Urinary bladder (tissue), 4 donors: Measurements from ENCODE around the gene MAP4K2. TPM values are rescaled to one million over a fixed set of nuclear protein-coding genes. Genes with fewer than 3 reads are reported as not detected.
"Not testable (repeated sequence)": the region's sequence is repeated elsewhere in the genome, so short reads cannot be mapped to it uniquely, and the experiment has no call there.

Experiments
- DNase-seq: peaks from one replicate; pipeline ENCODE4 v3.0.0-alpha.2; 2015; ENCODE audit errors: extremely low spot score
- H3K27ac ChIP-seq: one replicate; pipeline ENCODE4 v1.5.1; 2013; ENCODE audit warnings: low read depth, mild to moderate bottlenecking, moderate library complexity
- H3K36me3 ChIP-seq: one replicate; pipeline ENCODE4 v1.6.1; 2013; ENCODE audit warnings: mild to moderate bottlenecking, moderate library complexity; ENCODE audit not compliant: insufficient read depth
- H3K4me1 ChIP-seq: one replicate; pipeline ENCODE4 v1.6.1; 2013; ENCODE audit warnings: mild to moderate bottlenecking, moderate library complexity; ENCODE audit not compliant: insufficient read depth
- H3K4me3 ChIP-seq: one replicate; pipeline ENCODE4 v1.5.1; 2013; ENCODE audit warnings: low read depth, low read length
- whole genome bisulfite sequencing: extraction: QIAGEN DNeasy Blood & Tissue Kit; methylation state at CpG from one replicate; pipeline ENCODE4 v1.1.7; 2013; 5-methylcytosine and 5-hydroxymethylcytosine counted together
- polyA plus RNA-seq: library from polyadenylated mRNA; stranded (reverse); fragments of 200-250 nt; gene quantifications from one replicate; pipeline ENCODE4 v1.2.3, GENCODE V29; 2013
- total RNA-seq: library from RNA; depleted of rRNA; stranded (reverse); fragments of >200 nt; gene quantifications from one replicate; pipeline ENCODE4 v1.2.3, GENCODE V29; 2014
- donor health status: healthy with polysubstance abuse.
- donor health status: healthy.

MAP4K2 gene
- total RNA-seq (11.7 TPM), polyA plus RNA-seq (13.9 TPM)

DNA sequence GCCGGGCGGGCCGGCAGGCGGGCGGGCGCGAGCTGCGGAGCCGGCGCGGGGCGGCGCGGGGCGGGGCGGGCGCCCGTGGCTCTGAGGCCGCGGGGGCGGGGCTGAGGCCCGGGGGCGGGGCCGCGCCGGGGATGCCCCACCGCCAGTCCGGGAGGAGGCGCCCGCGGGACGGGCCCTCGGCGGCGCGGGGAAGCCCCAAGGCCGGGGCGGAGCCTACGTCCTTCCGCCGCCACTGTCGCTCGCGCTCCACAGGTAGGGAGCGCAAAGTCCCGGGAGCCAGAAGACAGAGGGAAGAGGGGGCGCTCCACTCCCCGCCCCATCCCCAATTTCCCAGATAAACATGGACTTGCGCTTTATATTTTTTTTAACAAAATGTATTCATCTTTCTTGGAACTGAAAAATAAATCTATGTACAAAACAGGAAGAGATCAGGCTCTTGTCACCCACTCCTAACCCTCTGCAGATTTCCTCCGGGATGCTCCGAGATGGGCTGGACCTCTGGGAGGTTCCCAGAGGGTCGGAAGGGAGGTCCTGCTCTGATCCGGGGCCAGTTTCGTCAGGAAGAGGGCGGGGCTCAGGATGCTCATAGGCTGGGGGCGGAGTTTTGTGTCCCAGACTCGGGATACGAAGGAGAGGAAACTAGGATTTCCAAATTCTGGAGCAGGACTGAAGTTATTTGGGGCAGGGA is at the start of gene MAP4K2:
Gene MAP4K2, minus strand, starts transcription at position 57 of the 688 bp plus-strand sequence. CDS start 65 bp downstream, outside the sequence.
- H3K4me3 ChIP-seq: peak within 1 kb of the TSS; percentile 60
- WGBS: 1% methylated on average over 58 of the region's 58 CpGs
- H3K4me1 ChIP-seq: no peaks in the 10 kb centered on the region
- H3K27ac ChIP-seq: peak within 1 kb of the TSS; percentile 46
- H3K36me3 ChIP-seq: no peaks in the 10 kb centered on the region
- DNase-seq: peak; percentile 72

DNA sequence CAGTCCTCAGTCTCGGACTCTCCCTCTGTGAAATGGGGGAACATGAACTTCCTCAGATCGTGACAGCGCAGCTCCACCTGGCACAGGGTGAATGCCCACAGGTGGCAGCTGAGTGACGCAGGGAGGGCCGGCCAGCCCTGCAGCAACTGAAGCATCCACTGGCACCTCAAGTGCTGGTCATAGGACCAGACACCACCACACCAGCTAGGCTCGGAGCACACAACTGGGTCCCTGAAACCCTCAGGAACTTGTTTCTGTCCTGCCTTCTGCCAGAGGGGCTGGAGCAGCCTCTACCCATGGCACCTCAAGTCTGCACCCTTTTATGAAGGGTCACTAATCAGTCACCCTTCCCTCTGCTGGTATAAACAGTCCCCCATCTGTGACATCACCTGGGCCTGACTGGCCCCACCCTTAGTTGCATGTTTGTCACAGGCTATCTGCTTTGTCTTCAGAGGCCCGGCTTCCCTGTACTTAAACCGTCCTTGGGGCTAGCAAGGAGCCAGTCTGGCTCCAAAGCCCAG is 48.9 kb upstream of the MAP4K2 start:
- H3K4me3 ChIP-seq: no peak overlapping the region
- H3K4me1 ChIP-seq: no peaks in the 10 kb centered on the region
- 84% methylated on average over 8 of the region's 8 CpGs for WGBS
- no peak for DNase-seq
- H3K27ac ChIP-seq: no peak overlapping the region
- H3K36me3 ChIP-seq: no peaks in the 10 kb centered on the region

DNA sequence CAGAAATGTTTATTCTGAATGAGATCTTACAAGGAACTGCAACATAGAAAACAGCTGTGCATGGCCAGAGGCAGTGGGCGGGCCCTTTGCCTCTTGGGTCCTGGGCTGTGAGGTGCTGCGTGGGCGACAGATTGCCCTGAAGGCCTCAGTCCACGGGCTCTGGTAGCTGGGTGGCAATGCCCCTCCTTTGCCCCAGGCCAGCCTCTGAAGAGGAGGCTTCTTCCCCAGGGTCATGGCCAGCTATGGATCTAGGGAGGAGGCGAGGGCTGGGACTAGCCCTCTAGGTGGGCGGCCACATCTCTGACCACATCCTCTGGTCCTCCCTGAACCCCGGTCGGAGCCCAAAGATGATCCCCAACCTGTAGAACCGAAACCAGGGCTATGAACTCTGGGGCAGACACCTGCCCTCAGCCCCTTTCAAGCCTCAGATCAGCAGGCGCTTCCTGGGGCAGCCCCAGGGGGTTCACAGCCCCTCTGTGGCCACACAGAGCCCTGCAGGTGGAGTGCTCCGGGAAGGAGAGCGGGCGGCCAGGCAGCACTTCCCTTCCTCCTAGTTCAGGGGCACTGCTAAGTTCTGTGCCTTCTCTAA is 48.1 kb upstream of the MAP4K2 start:
- 51% methylated on average over 13 of the region's 13 CpGs for WGBS
- H3K36me3 ChIP-seq: no peaks in the 10 kb centered on the region
- no peak for DNase-seq
- no peak overlapping the region for H3K4me3 ChIP-seq
- no peaks in the 10 kb centered on the region for H3K4me1 ChIP-seq
- H3K27ac ChIP-seq: peak overlapping the region; percentile 58

DNA sequence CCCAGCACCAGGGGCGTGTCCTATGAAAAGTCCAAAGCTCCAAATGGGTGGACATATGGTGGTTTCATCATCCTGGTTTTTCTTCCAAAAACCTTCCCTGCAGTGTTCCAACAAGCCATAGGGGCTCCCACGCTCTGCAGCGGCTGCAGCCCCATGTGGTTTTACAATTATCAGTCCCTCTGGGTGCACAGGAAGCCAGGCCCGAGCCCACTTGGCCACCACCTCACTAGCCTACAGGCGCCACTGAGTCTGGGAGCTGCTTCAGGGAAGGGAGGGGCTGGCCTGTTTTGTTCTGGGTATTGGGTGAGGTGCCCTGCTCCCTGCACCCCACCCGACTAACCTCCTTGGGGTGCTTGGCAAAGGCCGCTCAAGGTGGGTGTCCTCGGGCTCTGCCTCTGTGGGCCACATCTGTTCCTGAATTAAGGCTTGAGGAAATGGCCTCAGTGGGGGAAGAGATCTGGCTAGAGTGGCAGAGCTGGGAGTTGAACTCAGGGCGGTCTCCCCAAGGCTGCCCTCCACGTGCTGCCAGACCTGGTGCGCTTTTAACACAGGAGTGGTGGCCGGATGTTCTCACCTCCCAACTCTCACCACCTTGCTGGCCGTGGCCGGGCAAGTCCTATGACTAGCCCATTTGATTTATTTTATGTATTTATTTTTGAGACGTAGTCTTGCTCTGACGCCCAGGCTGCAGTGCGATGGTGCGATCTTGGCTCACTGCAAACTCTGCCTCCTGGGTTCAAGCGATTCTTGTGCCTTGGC is 46.8 kb upstream of the MAP4K2 start:
- no peak overlapping the region for H3K27ac ChIP-seq
- H3K4me1 ChIP-seq: no peaks in the 10 kb centered on the region
- H3K4me3 ChIP-seq: no peak overlapping the region
- no peaks in the 10 kb centered on the region for H3K36me3 ChIP-seq
- WGBS: 71% methylated on average over 19 of the region's 19 CpGs
- DNase-seq: no peak

DNA sequence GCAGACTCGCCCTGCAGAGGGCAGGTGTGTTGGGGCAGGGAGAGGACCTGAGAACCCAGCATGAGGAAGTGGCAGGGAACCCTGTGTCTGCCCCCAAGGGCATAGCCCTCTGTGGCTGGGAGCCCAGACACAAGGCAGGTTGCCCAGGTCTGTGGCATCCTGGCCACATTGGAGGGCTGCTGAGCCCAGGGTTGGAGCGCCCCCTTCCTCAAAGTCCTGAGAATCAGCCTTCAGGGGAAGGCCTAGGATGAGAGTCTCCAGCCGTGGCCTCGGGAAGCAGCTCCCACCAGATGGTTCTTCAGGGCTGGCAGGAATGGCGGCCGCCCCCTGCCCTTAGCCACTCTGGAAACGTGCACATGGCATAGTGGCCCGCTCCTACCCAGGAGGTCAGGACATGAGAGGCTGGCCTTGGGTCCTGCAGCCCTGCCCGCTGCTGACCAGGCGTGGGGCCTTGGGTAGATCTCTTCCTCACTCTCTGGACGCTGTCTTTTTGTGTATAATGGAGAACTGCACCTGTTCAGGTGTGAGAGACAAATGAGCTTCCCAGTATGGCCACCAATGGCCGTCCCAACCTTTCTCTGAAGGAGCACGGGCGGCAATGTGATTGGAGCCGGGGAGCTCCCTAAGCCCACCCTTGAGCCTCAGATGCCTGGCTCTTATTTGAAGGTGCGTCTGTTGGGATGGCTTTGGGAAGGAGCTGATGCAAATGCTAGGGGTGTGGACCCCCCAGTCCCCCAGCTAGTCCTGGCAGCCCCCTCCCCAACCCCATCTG is 46.0 kb upstream of the MAP4K2 start:
- WGBS: 81% methylated on average over 16 of the region's 16 CpGs
- no peaks in the 10 kb centered on the region for H3K4me1 ChIP-seq
- DNase-seq: no peak
- no peak overlapping the region for H3K4me3 ChIP-seq
- no peaks in the 10 kb centered on the region for H3K36me3 ChIP-seq
- no peak overlapping the region for H3K27ac ChIP-seq

DNA sequence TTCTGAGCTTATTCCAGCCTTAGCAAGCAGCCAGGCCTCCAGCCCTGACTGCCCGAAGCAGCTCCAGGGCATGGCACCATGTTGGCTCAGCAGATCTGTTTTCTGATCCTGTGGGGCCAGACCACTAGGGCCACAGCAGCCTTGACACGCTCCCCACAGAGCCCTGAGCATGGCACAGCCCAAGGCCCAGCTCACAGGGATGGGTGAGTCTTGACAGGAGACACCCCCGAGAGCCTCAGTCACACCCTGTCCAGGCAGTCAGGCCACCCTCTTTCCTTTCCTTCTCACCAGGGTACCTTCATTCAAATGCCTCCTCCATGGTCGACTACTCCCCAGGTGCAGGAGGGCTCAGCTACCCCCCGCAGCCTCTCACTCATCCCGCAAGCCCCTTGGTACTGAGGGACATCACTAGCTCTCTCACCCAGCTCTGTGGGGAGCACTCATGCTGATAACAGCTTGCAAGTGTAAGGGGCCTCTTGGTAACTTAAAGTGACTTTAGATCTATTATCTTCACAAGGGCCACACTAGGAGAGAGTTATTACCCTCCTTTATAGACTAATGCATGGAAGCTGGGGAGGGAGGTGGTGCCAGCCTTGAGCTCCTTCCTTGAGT is 45.3 kb upstream of the MAP4K2 start:
- Histone ChIP-seq H3K36me3 (no peaks in the 10 kb centered on the region), H3K27ac (no peak overlapping the region), H3K4me1 (no peaks in the 10 kb centered on the region), H3K4me3 (no peak overlapping the region)
- WGBS: 77% methylated on average over 6 of the region's 6 CpGs
- no peak for DNase-seq

DNA sequence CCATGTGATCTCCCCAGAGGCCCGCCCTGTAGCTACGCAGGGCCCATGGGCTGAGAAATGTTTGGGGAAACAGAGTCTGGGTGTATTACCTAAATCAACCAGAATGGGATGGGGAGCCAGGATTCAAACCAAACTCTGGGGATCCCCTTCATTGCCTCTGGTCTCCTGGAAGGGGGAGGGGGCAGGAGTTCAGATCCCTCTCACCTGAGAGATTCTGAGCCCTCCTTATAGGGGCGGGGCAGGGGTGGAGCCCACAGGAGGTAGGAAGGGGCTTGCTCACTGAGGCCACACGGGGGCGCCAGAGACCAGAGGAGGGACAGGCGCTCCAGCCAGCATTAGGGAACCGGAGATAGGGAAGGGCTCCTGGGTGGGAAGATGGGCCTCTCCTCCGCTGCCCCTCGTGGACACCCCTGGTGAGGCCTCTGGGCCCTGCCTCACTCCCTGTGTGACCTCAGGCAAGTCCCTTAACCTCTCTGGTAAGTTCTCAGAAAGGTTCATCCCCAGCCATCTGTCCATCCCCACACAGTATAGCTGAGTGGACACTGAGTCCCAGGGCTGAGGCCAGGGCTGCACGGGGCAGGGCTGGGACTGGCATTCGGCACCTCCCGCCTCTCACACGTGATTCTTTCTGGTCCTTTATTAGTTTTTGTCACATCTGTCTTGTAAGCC is 44.1 kb upstream of the MAP4K2 start:
- no peaks in the 10 kb centered on the region for H3K4me1 ChIP-seq
- WGBS: 26% methylated on average over 13 of the region's 13 CpGs
- H3K27ac ChIP-seq: no peak overlapping the region
- H3K36me3 ChIP-seq: no peaks in the 10 kb centered on the region
- peak; percentile 79 for DNase-seq
- no peak overlapping the region for H3K4me3 ChIP-seq

DNA sequence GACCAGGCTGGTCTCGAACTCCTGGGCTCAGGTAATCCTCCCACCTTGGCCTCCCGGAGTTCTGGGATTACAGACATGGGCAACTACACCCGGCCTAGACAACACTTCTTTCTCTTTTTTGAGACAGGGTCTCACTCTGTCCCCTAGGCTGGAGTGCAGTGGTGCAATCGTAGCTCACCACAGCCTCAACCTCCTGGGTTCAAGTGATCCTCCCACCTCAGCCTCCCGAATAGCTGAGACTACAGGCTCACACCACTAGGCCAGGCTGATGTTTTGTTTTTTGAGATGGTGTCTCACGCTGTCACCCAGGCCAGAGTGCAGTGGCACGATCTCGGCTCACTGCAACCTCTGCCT is 42.7 kb upstream of the MAP4K2 start:
- WGBS: 91% methylated on average over 8 of the region's 8 CpGs
- not testable (repeated sequence) for H3K4me3 ChIP-seq, H3K36me3 ChIP-seq, H3K27ac ChIP-seq, H3K4me1 ChIP-seq, DNase-seq

DNA sequence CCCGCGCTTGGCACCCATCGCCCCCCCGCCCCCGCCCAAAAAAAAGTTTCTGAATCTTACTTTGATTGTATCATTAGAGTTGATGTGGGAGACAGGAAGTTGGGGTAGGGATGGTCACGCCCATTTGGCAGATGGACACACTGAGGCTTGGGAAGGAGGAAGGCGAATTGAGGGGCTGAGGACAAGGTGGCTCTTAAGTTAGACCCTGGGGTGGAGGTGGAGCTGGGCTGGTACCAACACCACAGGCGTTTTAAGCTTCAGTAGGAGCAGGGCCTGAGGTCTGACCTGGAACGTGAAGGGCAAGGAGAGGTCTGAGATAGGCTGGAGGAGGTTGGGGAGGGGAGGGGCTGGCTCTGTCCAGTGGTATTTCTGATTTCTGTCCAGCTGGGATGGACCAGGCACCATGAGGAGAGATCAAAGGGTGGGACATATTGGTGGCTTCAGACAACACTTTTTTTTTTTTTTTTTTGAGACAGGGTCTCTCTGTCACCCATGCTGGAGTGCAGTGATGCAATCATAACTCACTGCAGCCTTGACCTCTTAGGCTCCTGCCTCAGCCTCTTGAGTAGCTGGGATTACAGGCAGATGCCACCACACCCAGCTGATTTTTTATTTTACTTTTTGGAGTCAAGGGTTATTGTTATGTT is 42.2 kb upstream of the MAP4K2 start:
- WGBS: 24% methylated on average over 9 of the region's 9 CpGs
- no peak for DNase-seq
- no peaks in the 10 kb centered on the region for H3K4me1 ChIP-seq
- peak overlapping the region; percentile 35 for H3K4me3 ChIP-seq
- H3K27ac ChIP-seq: no peak overlapping the region
- H3K36me3 ChIP-seq: no peaks in the 10 kb centered on the region

DNA sequence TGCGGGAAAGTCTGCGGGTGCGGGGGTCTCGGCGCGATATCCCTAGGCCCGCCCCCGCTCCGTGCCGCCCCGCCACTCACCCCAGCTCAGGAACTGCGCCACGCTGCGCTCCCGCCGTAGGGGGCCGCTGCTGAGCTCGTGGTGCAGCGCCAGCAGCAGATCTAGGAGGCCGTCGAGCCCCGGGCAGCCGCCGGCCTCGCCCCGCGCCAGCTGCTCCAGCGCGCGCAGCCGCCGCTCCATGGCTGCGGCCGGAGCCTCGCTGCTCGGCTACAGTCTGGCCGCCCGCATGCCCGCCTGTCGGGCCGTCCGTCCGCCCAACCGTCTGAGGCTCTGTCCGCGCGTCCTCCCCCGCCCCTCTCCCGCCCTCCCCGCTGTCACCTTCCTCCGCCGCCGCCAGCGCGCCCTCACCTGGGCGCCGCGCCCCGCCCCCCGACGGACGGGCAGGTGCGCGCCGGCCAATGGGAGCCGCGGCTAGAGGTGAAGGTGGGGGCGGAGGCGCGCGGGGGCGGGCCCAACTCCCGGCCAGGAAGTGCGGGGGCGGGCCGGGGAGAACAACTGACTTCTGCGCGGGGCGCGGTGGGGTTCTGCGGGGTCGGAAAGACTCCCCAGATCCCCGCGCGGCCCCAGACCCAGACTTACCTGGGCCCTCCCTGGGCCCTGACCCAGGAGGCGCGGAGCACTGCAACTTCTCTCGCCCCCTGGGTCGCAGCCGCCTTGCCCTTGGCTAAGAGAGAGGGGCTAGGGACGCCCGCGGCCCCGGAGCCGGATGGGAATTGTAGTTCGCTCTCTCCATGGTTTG is 41.5 kb upstream of the MAP4K2 start, which contains the start of gene CDC42BPG:
Gene CDC42BPG, minus strand, starts transcription at position 324 of the 799 bp plus-strand sequence. Its CDS starts 84 bp downstream, at position 240.
- Histone ChIP-seq H3K27ac (peak within 1 kb of the TSS; percentile 70), H3K36me3 (no peaks in the 10 kb centered on the region), H3K4me3 (peak within 1 kb of the TSS; percentile 35), H3K4me1 (no peaks in the 10 kb centered on the region)
- WGBS: 2% methylated on average over 96 of the region's 96 CpGs
- DNase-seq: no peak

DNA sequence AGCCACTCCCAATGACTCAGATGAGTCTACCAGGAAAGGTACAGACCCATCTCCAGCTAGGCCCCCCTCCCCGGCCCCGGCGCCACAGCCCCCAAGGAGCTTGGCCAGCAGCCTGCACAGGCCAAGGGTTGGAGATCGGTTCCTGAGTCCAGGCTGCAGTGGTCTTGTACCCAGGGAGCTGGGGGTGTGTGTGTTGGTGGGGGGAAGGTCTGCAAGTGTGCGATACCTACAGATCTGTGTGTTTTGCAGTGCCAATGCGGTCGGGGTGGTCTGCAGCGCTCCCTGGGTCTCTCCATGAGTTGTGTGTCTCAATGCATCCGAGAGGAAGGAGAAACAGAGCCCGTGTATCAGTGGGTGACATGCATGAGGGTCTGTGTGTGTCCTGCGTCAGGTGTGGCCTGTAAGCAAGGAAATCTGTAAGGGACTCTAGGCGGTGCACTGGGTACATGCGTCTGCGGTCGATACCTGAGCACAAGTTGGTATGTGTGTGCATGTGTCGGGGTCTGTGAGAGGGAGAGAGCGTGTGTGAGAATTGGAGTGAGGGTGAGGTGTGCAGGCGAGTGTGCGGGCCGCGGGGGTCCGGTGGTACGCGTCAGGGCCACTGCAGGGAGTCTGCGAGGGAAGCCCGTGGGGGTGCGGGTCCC is 40.8 kb upstream of the MAP4K2 start:
- Histone ChIP-seq H3K27ac (peak overlapping the region; percentile 70), H3K4me1 (no peaks in the 10 kb centered on the region), H3K36me3 (no peaks in the 10 kb centered on the region), H3K4me3 (peak overlapping the region; percentile 35)
- 57% methylated on average over 27 of the region's 27 CpGs for WGBS
- DNase-seq: no peak
